HEK293 (cell line): Measurements from ENCODE around the gene PHKG1.
A peak's percentile ranks its signal among the peaks of the same experiment; 100 is the strongest.

Source experiments
- CTCF ChIA-PET: fragments of 350-600 bp; formaldehyde crosslinking; extraction: SDS; loops from one replicate; lab custom pipeline; 2021; ENCODE audit warnings: antibody characterized with exemption; lab: Yijun Ruan, JAX
- POLR2A ChIA-PET: fragments of 300-600 bp; formaldehyde crosslinking; extraction: SDS; loops from one replicate; lab custom pipeline; 2020; ENCODE audit warnings: antibody characterized with exemption, inconsistent platforms; lab: Yijun Ruan, JAX
- H3K27ac ChIP-seq: fragments of 200-500 bp; sonication (Bioruptor generic); 2 replicates; pipeline ENCODE4 v1.5.1; 2014; ENCODE audit warnings: low read depth, low read length, control low read depth, inconsistent platforms; ENCODE audit errors: extremely low read depth
- H3K36me3 ChIP-seq, 2 experiments: fragments of 200-500 bp in 1 of 2; sonication (Bioruptor generic) in 1 of 2; 1 replicate in 1 of 2; 2 replicates in 1 of 2; pipeline ENCODE4 v1.5.1; 2014 to 2017; ENCODE audit warnings: inconsistent platforms in 2 of 2, low read length in 2 of 2; ENCODE audit not compliant: control insufficient read depth in 2 of 2, insufficient read depth in 1 of 2
- H3K4me1 ChIP-seq: fragments of 200-500 bp; sonication (Bioruptor generic); 2 replicates; pipeline ENCODE4 v1.5.1; 2014; ENCODE audit warnings: mild to moderate bottlenecking, low read length, inconsistent platforms; ENCODE audit not compliant: control insufficient read depth, insufficient read depth
- H3K4me3 ChIP-seq: 2 replicates; pipeline ENCODE4 v1.5.1; 2011; ENCODE audit warnings: low read depth, mild to moderate bottlenecking, control low read depth, low read length, moderate library complexity
- H3K9me3 ChIP-seq: fragments of 200-500 bp; sonication (Bioruptor generic); 2 replicates; pipeline ENCODE4 v1.5.1; 2014; ENCODE audit warnings: low read depth, low read length, inconsistent platforms; ENCODE audit not compliant: control insufficient read depth, insufficient read depth
- ATF2 ChIP-seq: fragments of 450-650 bp; formaldehyde crosslinking; IDR thresholded peaks from 2 replicates; pipeline ENCODE4 v1.5.1; 2016; ENCODE audit warnings: missing biosample characterization, missing genetic modification characterization, low read depth
- GLIS1 ChIP-seq: fragments of 450-650 bp; formaldehyde crosslinking; IDR thresholded peaks from 2 replicates; pipeline ENCODE4 v1.5.1; 2016; ENCODE audit warnings: missing biosample characterization, missing genetic modification characterization
- HOXA7 ChIP-seq: sonication (generic); formaldehyde crosslinking; IDR thresholded peaks from 2 replicates; pipeline ENCODE4 v1.8.1; 2022; ENCODE audit warnings: missing genetic modification reagents, borderline replicate concordance
- KLF1 ChIP-seq: fragments of 450-650 bp; formaldehyde crosslinking; IDR thresholded peaks from 2 replicates; pipeline ENCODE4 v1.5.1; 2016; ENCODE audit warnings: missing biosample characterization, missing genetic modification characterization
- KLF16 ChIP-seq: fragments of 450-650 bp; formaldehyde crosslinking; IDR thresholded peaks from 2 replicates; pipeline ENCODE4 v1.5.1; 2017; ENCODE audit warnings: missing biosample characterization, missing genetic modification characterization
- KLF17 ChIP-seq: fragments of 450-650 bp; formaldehyde crosslinking; IDR thresholded peaks from 2 replicates; pipeline ENCODE4 v1.5.1; 2016; ENCODE audit warnings: missing biosample characterization, missing genetic modification characterization
- KLF8 ChIP-seq: fragments of 450-650 bp; formaldehyde crosslinking; IDR thresholded peaks from 2 replicates; pipeline ENCODE4 v1.5.1; 2016; ENCODE audit warnings: missing biosample characterization, missing genetic modification characterization
- PATZ1 ChIP-seq: fragments of 450-650 bp; formaldehyde crosslinking; IDR thresholded peaks from 2 replicates; pipeline ENCODE4 v1.5.1; 2016; ENCODE audit warnings: missing biosample characterization, missing genetic modification characterization
- PBX3 ChIP-seq: sonication (generic); formaldehyde crosslinking; IDR thresholded peaks from 2 replicates; pipeline ENCODE4 v1.8.1; 2022; ENCODE audit warnings: mild to moderate bottlenecking, moderate library complexity, missing genetic modification reagents
- SP2 ChIP-seq: fragments of 450-650 bp; formaldehyde crosslinking; IDR thresholded peaks from 2 replicates; pipeline ENCODE4 v1.5.1; 2016; ENCODE audit warnings: missing biosample characterization, missing genetic modification characterization
- SP3 ChIP-seq: fragments of 450-650 bp; formaldehyde crosslinking; IDR thresholded peaks from 2 replicates; pipeline ENCODE4 v1.5.1; 2016; ENCODE audit warnings: missing biosample characterization, missing genetic modification characterization
- ZBTB20 ChIP-seq: fragments of 450-650 bp; formaldehyde crosslinking; IDR thresholded peaks from 2 replicates; pipeline ENCODE4 v1.5.1; 2016; ENCODE audit warnings: missing biosample characterization, missing genetic modification characterization
- ZBTB21 ChIP-seq: fragments of 450-650 bp; formaldehyde crosslinking; IDR thresholded peaks from 2 replicates; pipeline ENCODE4 v1.5.1; 2017; ENCODE audit warnings: missing biosample characterization, missing genetic modification characterization
- ZBTB44 ChIP-seq: fragments of 450-650 bp; IDR thresholded peaks from 2 replicates; pipeline ENCODE4 v1.5.1; 2018; ENCODE audit warnings: missing biosample characterization, mild to moderate bottlenecking, missing genetic modification characterization
- ZBTB8A ChIP-seq: fragments of 450-650 bp; formaldehyde crosslinking; IDR thresholded peaks from 2 replicates; pipeline ENCODE4 v1.5.1; 2016; ENCODE audit warnings: missing biosample characterization, missing genetic modification characterization
- ZNF18 ChIP-seq: fragments of 450-650 bp; formaldehyde crosslinking; IDR thresholded peaks from 2 replicates; pipeline ENCODE4 v1.5.1; 2016; ENCODE audit warnings: missing biosample characterization, missing genetic modification characterization
- ZNF2 ChIP-seq: fragments of 450-650 bp; formaldehyde crosslinking; IDR thresholded peaks from 2 replicates; pipeline ENCODE4 v1.5.1; 2016; ENCODE audit warnings: missing biosample characterization, missing genetic modification characterization
- ZNF221 ChIP-seq: fragments of 450-650 bp; formaldehyde crosslinking; IDR thresholded peaks from 2 replicates; pipeline ENCODE4 v1.5.1; 2017; ENCODE audit warnings: missing biosample characterization, missing genetic modification characterization, borderline replicate concordance
- ZNF335 ChIP-seq: fragments of 450-650 bp; formaldehyde crosslinking; conservative IDR thresholded peaks from 2 replicates; pipeline ENCODE4 v1.5.1; 2016; ENCODE audit warnings: missing biosample characterization, missing genetic modification characterization
- ZNF341 ChIP-seq: fragments of 450-650 bp; formaldehyde crosslinking; IDR thresholded peaks from 2 replicates; pipeline ENCODE4; 2016; ENCODE audit warnings: low read depth, missing biosample characterization, missing genetic modification characterization
- ZNF350 ChIP-seq: fragments of 450-650 bp; formaldehyde crosslinking; IDR thresholded peaks from 2 replicates; pipeline ENCODE4 v1.5.0; 2017; ENCODE audit warnings: missing biosample characterization, mild to moderate bottlenecking, missing genetic modification characterization
- ZNF366 ChIP-seq: fragments of 450-650 bp; formaldehyde crosslinking; conservative IDR thresholded peaks from 2 replicates; pipeline ENCODE4 v1.5.1; 2016; ENCODE audit warnings: missing biosample characterization, missing genetic modification characterization
- ZNF585B ChIP-seq: fragments of 450-650 bp; formaldehyde crosslinking; IDR thresholded peaks from 2 replicates; pipeline ENCODE4 v1.5.1; 2016; ENCODE audit warnings: missing biosample characterization, missing genetic modification characterization
- ZNF600 ChIP-seq: fragments of 450-650 bp; formaldehyde crosslinking; IDR thresholded peaks from 2 replicates; pipeline ENCODE4 v1.5.1; 2016; ENCODE audit warnings: missing biosample characterization, missing genetic modification characterization
- ZNF707 ChIP-seq: fragments of 450-650 bp; formaldehyde crosslinking; IDR thresholded peaks from 2 replicates; pipeline ENCODE4 v1.5.1; 2016; ENCODE audit warnings: missing biosample characterization, missing genetic modification characterization
- ZNF776 ChIP-seq: fragments of 450-650 bp; formaldehyde crosslinking; IDR thresholded peaks from 2 replicates; pipeline ENCODE4 v1.5.0; 2017; ENCODE audit warnings: missing biosample characterization, missing genetic modification characterization, borderline replicate concordance
- ZNF791 ChIP-seq: fragments of 450-650 bp; formaldehyde crosslinking; IDR thresholded peaks from 2 replicates; pipeline ENCODE4 v1.5.1; 2016; ENCODE audit warnings: missing biosample characterization, missing genetic modification characterization
- ZNF830 ChIP-seq: fragments of 450-650 bp; IDR thresholded peaks from 2 replicates; pipeline ENCODE4 v1.5.0; 2018; ENCODE audit warnings: missing biosample characterization, missing genetic modification characterization, low read depth, mild to moderate bottlenecking, moderate library complexity
- ZXDB ChIP-seq: fragments of 450-650 bp; formaldehyde crosslinking; IDR thresholded peaks from 2 replicates; pipeline ENCODE4 v1.5.1; 2016; ENCODE audit warnings: missing biosample characterization, missing genetic modification characterization

PHKG1 gene

GRCh38 chr7:56033671-56034432 lies 58.9 kb downstream of the PHKG1 start:
- CTCF ChIA-PET, result interaction anchor here (0.6 to 0.8 kb wide), 3 partner anchors 18 to 55 kb away, joined by 3 to 5 read pairs (median 5); no protein-coding TSS in a partner anchor
- no peaks in the 10 kb centered on the region for H3K9me3 ChIP-seq
- H3K4me1 ChIP-seq, result no peaks in the 10 kb centered on the region
- POLR2A ChIA-PET, result interaction anchor here (0.6 to 3.0 kb wide), 22 partner anchors 10 to 1291 kb away, joined by 3 to 78 read pairs (median 4); partner anchors contain the start of genes CCT6A, MRPS17, PSPH and SUMF2
- H3K4me3 ChIP-seq, result peak overlapping the region; percentile 55
- peaks cover 15 to 29% of the 10 kb centered on the region in 2 experiments; a peak in 2 of 3 replicates for H3K36me3 ChIP-seq
- peak overlapping the region; percentile 57 for H3K27ac ChIP-seq
- TF ChIP-seq ZNF776 (tag by site-specific recombination) (no peak), ZNF18 (no peak), ZNF791 (tag by site-specific recombination) (no peak), KLF8 (peak; percentile 62; the same call in 1 of the 2 replicates), ZBTB20 (tag by site-specific recombination) (peak; percentile 86), ZNF366 (tag by site-specific recombination) (peak; percentile 33; the same call in 1 of the 2 replicates), ZNF585B (tag by site-specific recombination) (no peak), ZNF350 (tag by site-specific recombination) (no peak), SP2 (peak; percentile 69), KLF17 (tag by site-specific recombination) (no peak), ZNF830 (no peak), ZXDB (tag by site-specific recombination) (peak; percentile 97), ZNF221 (no peak), GLIS1 (tag by site-specific recombination) (peak; percentile 72), ZNF341 (tag by site-specific recombination) (peak; percentile 79), ZNF600 (tag by site-specific recombination) (peak; percentile 84), ZNF2 (tag by site-specific recombination) (peak; percentile 24; the same call in 1 of the 2 replicates), ATF2 (tag by site-specific recombination) (peak; percentile 48; the same call in 1 of the 2 replicates), PATZ1 (peak; percentile 93), HOXA7 (no peak), ZBTB21 (tag by site-specific recombination) (no peak), ZBTB8A (tag by site-specific recombination) (peak; percentile 60; the same call in 1 of the 2 replicates), KLF1 (tag by site-specific recombination) (no peak), PBX3 (CRISPR knock-in tag) (0 out of 2 replicates have a peak, but pooled peaks have one; percentile 23), SP3 (tag by site-specific recombination) (peak; percentile 67), ZBTB44 (peak; percentile 27; the same call in 1 of the 2 replicates), ZNF707 (no peak), ZNF335 (tag by site-specific recombination) (peak; percentile 94), KLF16 (tag by site-specific recombination) (no peak)
